Astrocyte of the cerebellum (primary cell): Measurements from ENCODE around the gene TEC.

Experiments used
- DNase-seq: peaks from one replicate; pipeline ENCODE4 v3.0.0-alpha.2; 2011; ENCODE audit warnings: low read depth
- H3K4me3 ChIP-seq: 2 replicates; pipeline ENCODE4 v1.5.1; 2011; ENCODE audit warnings: mild to moderate bottlenecking, low read depth, low read length, moderate library complexity
- in situ Hi-C: cut with HindIII; loops from 2 replicates; pipeline ENCODE4 v1.10.0; 2017; ENCODE audit warnings: low sequenced_read_pairs
- TF ChIP-seq, protein P1 (sequence below): IDR thresholded peaks from 2 replicates; pipeline ENCODE4 v1.5.1; 2012; ENCODE audit warnings: low read length, low read depth, moderate library complexity, mild to moderate bottlenecking; ENCODE audit errors: missing control alignments

The TEC gene

DNA sequence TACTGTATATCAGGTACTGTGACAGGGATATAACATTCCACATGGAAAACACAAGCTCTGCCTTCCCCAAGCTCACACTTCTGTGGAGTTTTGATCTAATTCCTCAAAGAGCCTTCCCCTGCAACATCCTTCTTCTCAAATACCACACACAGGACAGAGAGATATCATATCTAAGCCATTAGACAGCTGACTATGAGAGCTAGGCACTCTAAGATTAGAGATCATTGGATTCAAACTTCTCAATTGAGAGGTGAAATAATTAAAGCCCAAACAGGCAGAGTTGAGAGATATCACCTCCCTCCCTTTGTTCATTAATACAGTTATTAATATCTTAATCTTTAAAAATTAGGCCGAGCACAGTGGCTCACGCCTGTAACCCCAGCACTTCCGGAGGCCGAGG lies 25.0 kb downstream of the TEC start:
- TF ChIP-seq, protein P1, sequence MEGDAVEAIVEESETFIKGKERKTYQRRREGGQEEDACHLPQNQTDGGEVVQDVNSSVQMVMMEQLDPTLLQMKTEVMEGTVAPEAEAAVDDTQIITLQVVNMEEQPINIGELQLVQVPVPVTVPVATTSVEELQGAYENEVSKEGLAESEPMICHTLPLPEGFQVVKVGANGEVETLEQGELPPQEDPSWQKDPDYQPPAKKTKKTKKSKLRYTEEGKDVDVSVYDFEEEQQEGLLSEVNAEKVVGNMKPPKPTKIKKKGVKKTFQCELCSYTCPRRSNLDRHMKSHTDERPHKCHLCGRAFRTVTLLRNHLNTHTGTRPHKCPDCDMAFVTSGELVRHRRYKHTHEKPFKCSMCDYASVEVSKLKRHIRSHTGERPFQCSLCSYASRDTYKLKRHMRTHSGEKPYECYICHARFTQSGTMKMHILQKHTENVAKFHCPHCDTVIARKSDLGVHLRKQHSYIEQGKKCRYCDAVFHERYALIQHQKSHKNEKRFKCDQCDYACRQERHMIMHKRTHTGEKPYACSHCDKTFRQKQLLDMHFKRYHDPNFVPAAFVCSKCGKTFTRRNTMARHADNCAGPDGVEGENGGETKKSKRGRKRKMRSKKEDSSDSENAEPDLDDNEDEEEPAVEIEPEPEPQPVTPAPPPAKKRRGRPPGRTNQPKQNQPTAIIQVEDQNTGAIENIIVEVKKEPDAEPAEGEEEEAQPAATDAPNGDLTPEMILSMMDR, result no peak
- no peak for DNase-seq
- H3K4me3 ChIP-seq, result no peak overlapping the region
- in situ Hi-C loops, result no loop called here

DNA sequence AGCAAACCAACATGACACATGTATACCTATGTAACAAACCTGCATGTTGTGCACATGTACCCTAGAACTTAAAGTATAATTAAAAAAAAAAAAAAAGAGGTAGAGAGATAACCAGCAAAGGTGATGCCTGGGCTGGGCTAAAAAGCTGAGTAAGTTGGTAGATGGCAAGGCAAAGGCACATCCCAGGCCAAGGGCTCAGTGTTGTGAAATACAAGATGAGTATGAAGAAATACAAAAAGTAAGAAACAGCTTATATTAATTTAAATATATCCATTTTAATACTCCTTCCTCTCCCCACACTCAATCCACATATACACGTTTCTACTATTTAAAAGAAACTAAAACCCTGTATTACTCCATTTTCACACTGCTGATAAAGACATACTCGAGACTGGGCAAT lies 25.8 kb downstream of the TEC start:
- DNase-seq, result no peak
- in situ Hi-C loops, result no loop called here
- TF ChIP-seq, protein P1, result no peak
- H3K4me3 ChIP-seq, result no peak overlapping the region

DNA sequence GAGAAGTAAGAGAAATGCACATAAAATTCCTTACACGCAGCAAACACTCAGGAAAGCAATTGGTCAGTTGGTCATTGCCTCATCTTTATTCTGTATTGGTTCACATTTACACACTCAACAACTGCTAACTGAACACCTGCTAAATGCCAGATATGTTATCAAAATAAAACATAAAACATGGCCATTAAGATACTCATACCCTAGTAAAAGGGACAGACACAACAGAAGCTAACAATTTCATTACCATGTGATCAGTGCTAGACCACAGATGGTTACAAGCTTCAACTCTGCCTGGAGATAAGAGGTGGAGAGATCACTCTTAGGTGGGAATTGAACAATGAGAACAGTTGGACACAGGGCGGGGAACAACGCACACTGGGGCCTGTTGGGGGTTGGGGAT lies 26.2 kb downstream of the TEC start:
- DNase-seq, result no peak
- TF ChIP-seq, protein P1, result no peak
- H3K4me3 ChIP-seq, result no peak overlapping the region
- in situ Hi-C loops, result no loop called here

DNA sequence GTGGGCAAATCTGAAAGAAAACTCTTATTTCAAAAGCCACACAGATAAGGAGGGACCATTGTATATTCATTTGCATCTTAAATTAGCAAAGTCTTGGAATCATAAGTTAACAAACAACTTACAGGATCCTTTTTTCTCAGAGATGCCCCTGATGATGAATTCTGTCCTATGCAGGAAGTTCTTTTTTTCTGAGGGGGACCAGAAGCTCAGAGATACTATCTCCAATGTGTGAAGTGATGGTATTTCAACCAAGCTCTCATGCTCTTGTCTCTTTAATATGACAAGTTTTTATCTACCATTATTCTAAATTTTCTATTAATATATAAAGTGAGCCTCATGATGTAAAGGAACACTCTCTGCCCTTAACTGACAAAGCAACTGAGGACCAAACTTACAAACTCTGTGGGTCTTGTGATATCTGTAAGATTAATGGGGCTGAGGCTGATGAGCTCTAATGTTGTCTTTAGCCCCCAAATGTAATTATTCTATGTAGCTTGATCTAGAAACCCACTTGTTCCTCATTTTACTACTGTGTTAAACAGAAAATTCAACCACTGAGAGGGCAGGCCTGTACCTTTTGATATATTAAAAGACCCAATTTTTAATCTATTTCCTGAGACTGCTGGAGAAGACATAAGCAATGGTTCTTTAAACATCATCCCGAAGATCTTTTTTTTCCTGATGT lies 27.0 kb downstream of the TEC start:
- no peak for DNase-seq
- in situ Hi-C loops, result no loop called here
- TF ChIP-seq, protein P1, result no peak
- no peak overlapping the region for H3K4me3 ChIP-seq

DNA sequence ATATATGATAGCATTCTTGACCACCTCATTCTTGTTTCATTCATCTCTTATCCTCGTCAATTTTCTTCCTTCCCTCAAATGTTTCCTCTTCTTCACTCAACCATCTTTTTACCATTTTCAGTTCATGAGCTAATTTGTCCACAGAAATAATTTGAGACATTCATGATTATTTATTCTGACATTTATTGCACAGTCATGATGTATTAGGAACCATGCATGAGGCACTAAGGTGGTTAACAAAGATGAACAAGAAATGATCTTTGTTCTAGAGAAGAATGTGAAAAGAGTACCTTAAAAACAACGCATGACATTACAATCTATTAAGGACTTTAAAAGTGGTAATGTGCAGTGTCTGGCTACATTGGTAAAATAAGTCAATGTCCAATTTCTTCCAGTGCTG lies 27.9 kb downstream of the TEC start:
- no peak for DNase-seq
- no peak overlapping the region for H3K4me3 ChIP-seq
- in situ Hi-C loops, result no loop called here
- TF ChIP-seq, protein P1, result no peak

DNA sequence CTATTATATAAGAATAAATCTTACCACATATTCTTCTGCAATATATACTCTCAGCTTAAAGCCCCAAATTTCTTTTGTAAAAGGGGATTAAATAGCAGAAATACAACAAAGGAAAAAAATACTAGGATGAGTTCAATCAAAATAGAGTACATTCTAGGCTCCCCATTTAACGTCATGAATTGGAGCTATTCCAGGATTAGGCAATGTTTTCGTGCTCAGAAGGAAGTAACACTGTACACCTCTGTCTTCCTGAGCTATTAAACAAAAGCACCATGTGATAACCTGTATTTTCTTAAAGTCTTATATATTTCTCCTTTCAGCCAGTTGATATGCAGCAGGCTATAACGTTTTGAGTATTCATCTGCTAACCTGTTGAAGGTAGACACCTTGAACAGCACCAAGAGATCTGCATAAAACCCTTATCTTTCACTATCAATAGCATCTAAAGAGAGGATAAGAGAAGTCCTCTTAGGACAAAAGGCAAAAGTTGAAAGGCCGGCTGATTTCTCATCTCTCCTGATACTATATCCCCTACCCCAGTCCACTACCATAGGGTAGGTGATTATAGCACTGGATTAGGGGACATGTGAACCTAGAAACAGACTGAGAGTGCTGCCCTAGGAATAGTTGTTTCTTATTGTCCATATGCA lies 31.5 kb downstream of the TEC start:
- DNase-seq, result no peak
- H3K4me3 ChIP-seq, result no peak overlapping the region
- in situ Hi-C loops, result no loop called here
- TF ChIP-seq, protein P1, result no peak
